ENCODE results near the gene LMF2.

DNA sequence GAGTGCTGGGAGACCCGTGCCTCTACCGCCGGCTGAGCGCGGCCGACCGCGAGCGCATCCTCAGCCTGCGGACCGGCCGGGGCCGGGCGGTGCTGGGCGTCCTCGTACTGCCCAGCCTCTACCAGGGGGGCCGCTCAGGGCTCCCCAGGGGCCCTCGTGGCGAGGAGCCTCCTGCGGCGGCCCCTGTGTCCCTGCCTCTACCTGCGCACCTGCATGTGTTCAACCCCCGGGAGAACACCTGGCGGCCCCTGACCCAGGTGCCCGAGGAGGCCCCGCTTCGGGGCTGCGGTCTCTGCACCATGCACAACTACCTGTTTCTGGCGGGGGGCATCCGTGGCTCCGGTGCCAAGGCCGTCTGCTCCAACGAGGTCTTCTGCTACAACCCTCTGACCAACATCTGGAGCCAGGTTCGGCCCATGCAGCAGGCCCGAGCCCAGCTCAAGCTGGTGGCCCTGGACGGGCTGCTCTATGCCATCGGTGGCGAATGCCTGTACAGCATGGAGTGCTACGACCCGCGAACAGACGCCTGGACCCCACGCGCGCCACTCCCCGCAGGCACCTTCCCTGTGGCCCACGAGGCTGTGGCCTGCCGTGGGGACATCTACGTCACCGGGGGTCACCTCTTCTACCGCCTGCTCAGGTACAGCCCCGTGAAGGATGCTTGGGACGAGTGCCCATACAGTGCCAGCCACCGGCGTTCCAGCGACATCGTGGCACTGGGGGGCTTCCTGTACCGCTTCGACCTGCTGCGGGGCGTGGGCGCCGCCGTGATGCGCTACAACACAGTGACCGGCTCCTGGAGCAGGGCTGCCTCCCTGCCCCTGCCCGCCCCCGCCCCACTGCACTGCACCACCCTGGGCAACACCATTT lies 41.7 kb upstream of the LMF2 start:
- TF ChIP-seq, protein P1, sequence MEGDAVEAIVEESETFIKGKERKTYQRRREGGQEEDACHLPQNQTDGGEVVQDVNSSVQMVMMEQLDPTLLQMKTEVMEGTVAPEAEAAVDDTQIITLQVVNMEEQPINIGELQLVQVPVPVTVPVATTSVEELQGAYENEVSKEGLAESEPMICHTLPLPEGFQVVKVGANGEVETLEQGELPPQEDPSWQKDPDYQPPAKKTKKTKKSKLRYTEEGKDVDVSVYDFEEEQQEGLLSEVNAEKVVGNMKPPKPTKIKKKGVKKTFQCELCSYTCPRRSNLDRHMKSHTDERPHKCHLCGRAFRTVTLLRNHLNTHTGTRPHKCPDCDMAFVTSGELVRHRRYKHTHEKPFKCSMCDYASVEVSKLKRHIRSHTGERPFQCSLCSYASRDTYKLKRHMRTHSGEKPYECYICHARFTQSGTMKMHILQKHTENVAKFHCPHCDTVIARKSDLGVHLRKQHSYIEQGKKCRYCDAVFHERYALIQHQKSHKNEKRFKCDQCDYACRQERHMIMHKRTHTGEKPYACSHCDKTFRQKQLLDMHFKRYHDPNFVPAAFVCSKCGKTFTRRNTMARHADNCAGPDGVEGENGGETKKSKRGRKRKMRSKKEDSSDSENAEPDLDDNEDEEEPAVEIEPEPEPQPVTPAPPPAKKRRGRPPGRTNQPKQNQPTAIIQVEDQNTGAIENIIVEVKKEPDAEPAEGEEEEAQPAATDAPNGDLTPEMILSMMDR (IDR thresholded peaks at IDR 0.05; ENCODE audit: insufficient read depth, low read length, poor library complexity, severe bottlenecking): no peak
- TF ChIP-seq EZH2phosphoT487 (conservative IDR thresholded peaks at IDR 0.05; ENCODE audit: low read length): no peak
